HAP-1 (cell line): Measurements from ENCODE around the gene TRIM7.
A peak's percentile ranks its signal among the peaks of the same experiment; 100 is the strongest.
"Not testable (repeated sequence)": the region's sequence is repeated elsewhere in the genome, so short reads cannot be mapped to it uniquely, and the experiment has no call there.

ENCODE experiments used
- DNase-seq, 2 experiments: peaks; one replicate each; pipeline ENCODE4 v3.0.0-alpha.2; 2016 to 2020; ENCODE audit warnings: low spot score in 2 of 2
- H3K27me3 ChIP-seq: fragments of 250-450 bp; sonication (Bioruptor Pico); 2 replicates; pipeline ENCODE4 v1.5.1; 2020; ENCODE audit warnings: low read depth, mild to moderate bottlenecking, moderate library complexity
- H3K36me3 ChIP-seq: fragments of 250-450 bp; sonication (Bioruptor Pico); replicated peaks from 2 replicates; pipeline ENCODE4 v1.5.1; 2020; ENCODE audit warnings: mild to moderate bottlenecking
- H3K4me1 ChIP-seq: fragments of 250-450 bp; sonication (Bioruptor Pico); 2 replicates; pipeline ENCODE4 v1.5.1; 2020; ENCODE audit warnings: mild to moderate bottlenecking
- H3K4me3 ChIP-seq: fragments of 250-450 bp; sonication (Bioruptor Pico); 2 replicates; pipeline ENCODE4 v1.5.1; 2020; ENCODE audit warnings: mild to moderate bottlenecking, moderate library complexity
- H3K9me3 ChIP-seq: fragments of 250-450 bp; sonication (Bioruptor Pico); 2 replicates; pipeline ENCODE4 v1.5.1; 2020; ENCODE audit warnings: mild to moderate bottlenecking, moderate library complexity
- in situ Hi-C: fragments of 300-500 bp; cut with MboI; formaldehyde crosslinking; loops from 3 replicates; pipeline ENCODE4 v1.14.3; 2020; ENCODE audit warnings: low sequenced_read_pairs, inconsistent platforms, mixed read lengths

Gene TRIM7

GRCh38 chr5:181212934-181213333 is 7.9 kb upstream of the TRIM7 start:
- Histone ChIP-seq H3K36me3 (no peaks in the 10 kb centered on the region), H3K9me3 (no peaks in the 10 kb centered on the region), H3K4me3 (no peak overlapping the region), H3K27me3 (no peaks in the 10 kb centered on the region), H3K4me1 (peaks cover 4% of the 10 kb centered on the region)
- in situ Hi-C loops, result no loop called here
- DNase-seq, result no peak

- Histone ChIP-seq H3K36me3 (no peaks in the 10 kb centered on the region), H3K4me1 (no peaks in the 10 kb centered on the region; the same call in none of the 2 replicates), H3K9me3 (no peaks in the 10 kb centered on the region), H3K4me3 (no peak overlapping the region), H3K27me3 (no peaks in the 10 kb centered on the region)
- no peak for DNase-seq
- in situ Hi-C loops, result no loop called here
These were observed 7.1 kb upstream of the TRIM7 start for GRCh38 chr5:181212080-181212479.

- H3K4me1 ChIP-seq, result peaks cover 3% of the 10 kb centered on the region
- H3K9me3 ChIP-seq, result no peaks in the 10 kb centered on the region
- no peaks in the 10 kb centered on the region for H3K27me3 ChIP-seq
- in situ Hi-C loops, result no loop called here
- no peaks in the 10 kb centered on the region for H3K36me3 ChIP-seq
- DNase-seq, result no peak
- no peak overlapping the region for H3K4me3 ChIP-seq
These were observed 6.2 kb upstream of the TRIM7 start for GRCh38 chr5:181211208-181211607.

GRCh38 chr5:181210698-181211097 is 5.7 kb upstream of the TRIM7 start:
- H3K27me3 ChIP-seq, H3K9me3 ChIP-seq, H3K4me3 ChIP-seq, DNase-seq, H3K4me1 ChIP-seq, H3K36me3 ChIP-seq, in situ Hi-C loops: not testable (repeated sequence)

- H3K9me3 ChIP-seq, DNase-seq, H3K36me3 ChIP-seq, H3K27me3 ChIP-seq, in situ Hi-C loops, H3K4me3 ChIP-seq: not testable (repeated sequence)
- peaks cover 12% of the 10 kb centered on the region for H3K4me1 ChIP-seq
These were observed 5.2 kb upstream of the TRIM7 start for GRCh38 chr5:181210148-181210547.

- in situ Hi-C loops, H3K9me3 ChIP-seq, H3K36me3 ChIP-seq, H3K4me3 ChIP-seq, H3K27me3 ChIP-seq, DNase-seq: not testable (repeated sequence)
- peaks cover 12% of the 10 kb centered on the region for H3K4me1 ChIP-seq
These were observed 4.0 kb upstream of the TRIM7 start for GRCh38 chr5:181209006-181209405.

- no peaks in the 10 kb centered on the region for H3K9me3 ChIP-seq
- H3K4me3 ChIP-seq, result peak overlapping the region; percentile 42
- in situ Hi-C loops, result no loop called here
These were observed 2.9 kb upstream of the TRIM7 start for GRCh38 chr5:181207960-181208253.

GRCh38 chr5:181207214-181207959 is 2.4 kb upstream of the TRIM7 start:
- peaks cover 12% of the 10 kb centered on the region for H3K4me1 ChIP-seq
- no peaks in the 10 kb centered on the region for H3K36me3 ChIP-seq
- H3K4me3 ChIP-seq, result peak overlapping the region; percentile 42
- no peaks in the 10 kb centered on the region for H3K9me3 ChIP-seq
- no peaks in the 10 kb centered on the region for H3K27me3 ChIP-seq
- peak; percentile 88 to 94 for DNase-seq
- in situ Hi-C loops, result no loop called here

More at GRCh38 chr5:181207960-181208253, 2.9 kb upstream of the TRIM7 start:
- peaks cover 12% of the 10 kb centered on the region for H3K4me1 ChIP-seq
- H3K36me3 ChIP-seq, result no peaks in the 10 kb centered on the region
- no peaks in the 10 kb centered on the region for H3K27me3 ChIP-seq
- no peak for DNase-seq

GRCh38 chr5:181205761-181206649 is 1.0 kb upstream of the TRIM7 start:
- Histone ChIP-seq H3K9me3 (no peaks in the 10 kb centered on the region), H3K4me3 (peak overlapping the region; percentile 38), H3K36me3 (no peaks in the 10 kb centered on the region), H3K4me1 (peaks cover 12% of the 10 kb centered on the region), H3K27me3 (no peaks in the 10 kb centered on the region)
- peak in 1 of 2 experiments; percentile 40 for DNase-seq
- in situ Hi-C loops, result no loop called here

- in situ Hi-C loops, result no loop called here
- peak in 1 of 2 experiments; percentile 55 for DNase-seq
- Histone ChIP-seq H3K9me3 (no peaks in the 10 kb centered on the region), H3K4me1 (peaks cover 12% of the 10 kb centered on the region), H3K4me3 (peak overlapping the region; percentile 38), H3K36me3 (no peaks in the 10 kb centered on the region), H3K27me3 (no peaks in the 10 kb centered on the region)
These were observed 727 bp downstream of the TRIM7 start for GRCh38 chr5:181204113-181204825.

GRCh38 chr5:181203777-181204112 is 1.3 kb downstream of the TRIM7 start:
- H3K4me1 ChIP-seq, result peaks cover 12% of the 10 kb centered on the region
- H3K9me3 ChIP-seq, result no peaks in the 10 kb centered on the region
- in situ Hi-C loops, result no loop called here
- DNase-seq, result peak in 1 of 2 experiments; percentile 73
- H3K27me3 ChIP-seq, result no peaks in the 10 kb centered on the region
- H3K4me3 ChIP-seq, result peak overlapping the region; percentile 38
- no peaks in the 10 kb centered on the region for H3K36me3 ChIP-seq

GRCh38 chr5:181203093-181203711 is 1.8 kb downstream of the TRIM7 start:
- Histone ChIP-seq H3K9me3 (no peaks in the 10 kb centered on the region), H3K4me3 (peak overlapping the region; percentile 38), H3K27me3 (no peaks in the 10 kb centered on the region)

GRCh38 chr5:181200816-181201215 is 4.2 kb downstream of the TRIM7 start:
- H3K4me1 ChIP-seq, result peaks cover 6% of the 10 kb centered on the region
- no peaks in the 10 kb centered on the region for H3K27me3 ChIP-seq
- H3K36me3 ChIP-seq, result no peaks in the 10 kb centered on the region
- in situ Hi-C loops, result no loop called here
- H3K4me3 ChIP-seq, result no peak overlapping the region
- H3K9me3 ChIP-seq, result no peaks in the 10 kb centered on the region
- no peak for DNase-seq

More at GRCh38 chr5:181203093-181203711, 1.8 kb downstream of the TRIM7 start:
- in situ Hi-C loops, result no loop called here
- peaks cover 12% of the 10 kb centered on the region for H3K4me1 ChIP-seq
- H3K36me3 ChIP-seq, result no peaks in the 10 kb centered on the region
- DNase-seq, result no peak
